Activated naive CD8-positive, alpha-beta T cell treated with anti-CD3 and anti-CD28 coated beads, Interleukin-2, amount 50 U/mL, for 16 hours (primary cell): ENCODE results near the gene TRPV6.

Experiments used
- DNase-seq: peaks from one replicate; pipeline ENCODE4 v3.0.0-alpha.2; 2020; ENCODE audit warnings: low read depth, low spot score

TRPV6 gene

GRCh38 chr7:142908290-142908689 is 22.7 kb upstream of the TRPV6 start:
- DNase-seq, result no peak

- no peak for DNase-seq
These were observed 21.1 kb upstream of the TRPV6 start for GRCh38 chr7:142906643-142907042.

DNA sequence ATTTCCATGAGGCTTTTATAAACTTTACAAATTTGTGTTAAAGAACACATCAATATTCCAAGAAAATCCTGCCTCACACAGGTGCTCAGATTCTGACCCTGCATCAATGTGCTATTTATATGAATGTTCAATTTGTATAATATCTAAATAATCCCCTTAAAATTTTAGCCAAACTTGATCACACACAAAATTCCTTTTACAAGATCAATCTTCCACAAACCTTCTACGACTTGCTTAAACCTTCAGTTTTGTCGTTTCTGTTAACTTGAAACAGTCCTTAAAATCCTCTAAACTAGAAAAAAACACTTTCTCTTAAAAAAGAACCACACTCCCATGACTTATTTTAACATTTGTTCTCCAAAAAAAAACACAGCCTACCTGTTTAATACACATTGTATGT is 20.2 kb upstream of the TRPV6 start:
- DNase-seq, result no peak

DNA sequence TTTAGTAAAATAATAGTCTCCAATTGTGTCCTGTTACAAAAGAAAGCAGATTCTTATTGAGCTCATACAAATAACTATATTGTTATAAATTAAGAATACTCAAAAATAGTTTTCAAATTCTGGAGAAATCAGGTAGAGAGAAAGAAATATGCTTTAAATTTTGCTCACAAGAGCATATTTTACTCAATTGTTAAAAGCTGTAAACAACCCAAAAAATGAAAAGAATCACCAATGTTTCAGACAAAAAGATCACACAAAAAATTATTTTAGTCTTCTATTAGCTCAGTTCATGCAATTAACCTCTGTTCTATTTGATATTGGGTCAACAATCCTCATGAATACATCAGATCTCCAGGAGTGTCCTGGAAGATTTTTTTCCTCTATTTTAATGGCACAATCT is 18.6 kb upstream of the TRPV6 start:
- no peak for DNase-seq

DNA sequence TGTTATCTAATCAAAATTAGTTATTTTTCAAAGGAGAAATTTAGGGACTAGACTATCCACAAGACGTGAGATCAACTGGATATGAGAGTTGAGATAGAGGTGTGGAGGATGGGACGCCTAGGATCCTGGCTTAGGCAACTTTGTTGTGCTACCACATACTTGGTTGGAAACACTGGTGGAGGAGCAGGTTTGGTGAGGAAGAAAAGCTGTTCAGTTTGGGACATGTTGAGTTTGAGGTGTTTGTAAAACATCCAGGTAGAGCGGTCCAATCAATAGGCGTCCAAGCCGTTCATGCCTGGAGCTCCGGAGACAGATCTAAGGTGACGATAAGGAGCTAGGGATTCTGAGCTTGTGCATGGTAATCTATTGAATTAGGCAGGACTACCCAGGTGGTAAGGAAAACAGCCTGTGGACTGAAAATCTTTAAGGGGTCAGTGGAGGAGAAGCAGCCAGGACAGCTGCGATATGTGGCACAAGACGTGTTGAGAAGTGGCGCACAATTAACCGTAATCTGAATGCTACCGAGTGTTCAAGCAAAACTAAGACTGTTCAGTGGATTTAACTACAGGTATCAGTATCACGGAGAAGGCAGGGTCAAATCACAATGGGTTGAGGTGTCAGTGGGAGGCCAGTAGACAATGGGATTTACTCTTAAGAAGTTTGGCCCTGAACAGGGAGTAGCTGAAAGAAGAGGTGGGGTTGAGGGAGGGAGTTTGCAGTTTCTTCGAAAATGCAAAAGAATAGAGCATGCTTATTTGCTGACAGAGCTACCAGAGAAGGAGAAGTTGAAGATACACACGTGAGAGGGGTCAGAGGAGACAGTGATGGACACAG is 16.1 kb upstream of the TRPV6 start:
- no peak for DNase-seq

DNA sequence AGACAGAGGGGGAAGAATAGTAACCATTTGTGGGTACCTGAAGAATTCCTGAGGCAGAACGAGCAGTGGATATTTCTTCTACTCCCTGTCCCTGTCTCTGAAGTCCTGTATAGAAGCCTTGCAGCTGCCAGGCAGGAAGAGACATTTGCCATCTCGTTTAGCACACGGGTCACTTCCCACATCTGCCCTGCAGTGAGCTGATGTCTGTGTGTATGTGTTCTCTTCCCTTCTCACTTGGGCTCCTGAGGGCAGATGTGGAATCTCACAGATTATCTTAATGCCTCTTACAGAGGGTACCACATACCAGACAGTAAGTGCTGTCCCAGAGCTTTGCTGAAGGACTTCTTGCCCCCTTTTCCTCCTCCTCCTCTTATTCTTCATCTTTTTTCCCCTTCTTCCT is 14.1 kb upstream of the TRPV6 start:
- no peak for DNase-seq

DNA sequence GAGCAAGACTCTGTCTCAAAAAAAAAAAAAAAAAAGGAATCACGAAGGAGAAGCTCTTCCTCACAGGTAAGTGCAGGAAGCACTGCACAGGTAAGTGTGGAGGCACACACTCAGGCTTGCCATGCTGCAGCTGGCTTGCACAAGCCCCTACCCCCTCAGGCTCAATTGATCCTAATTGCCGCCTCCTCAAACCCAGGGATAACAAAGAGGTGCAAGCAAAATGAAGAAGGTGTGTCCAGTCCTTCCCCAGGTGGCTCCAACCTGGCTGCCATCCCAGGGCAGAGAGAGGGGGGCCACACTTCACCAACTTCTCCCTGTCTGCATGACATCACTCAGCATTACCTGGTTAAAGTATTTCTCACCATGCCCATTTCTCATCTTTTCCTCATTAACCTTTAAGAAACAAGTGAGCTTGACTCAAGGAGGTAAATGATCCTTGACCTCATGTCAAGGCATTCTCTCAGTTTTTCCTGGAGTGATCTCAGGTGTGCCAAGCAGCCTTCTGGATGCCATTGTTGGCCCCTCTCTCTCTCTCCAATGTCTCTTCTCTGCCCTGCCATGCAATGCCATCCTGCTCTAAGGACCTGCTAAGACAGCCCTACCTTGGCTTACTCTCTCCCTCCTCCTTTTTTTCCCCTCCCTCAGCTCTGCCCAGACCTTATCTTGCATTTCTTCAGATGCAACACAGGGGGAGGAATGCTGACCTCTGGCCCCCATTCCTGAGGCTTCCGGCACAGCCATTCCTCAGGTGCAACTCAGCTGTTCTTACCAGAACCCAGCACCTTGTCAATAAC is 13.0 kb upstream of the TRPV6 start:
- no peak for DNase-seq

- DNase-seq, result no peak
These were observed 12.1 kb upstream of the TRPV6 start for GRCh38 chr7:142897691-142898090.

- DNase-seq, result no peak
These were observed 11.3 kb upstream of the TRPV6 start for GRCh38 chr7:142896741-142897379.

- DNase-seq, result no peak
These were observed 10.6 kb upstream of the TRPV6 start for GRCh38 chr7:142896151-142896550.

DNA sequence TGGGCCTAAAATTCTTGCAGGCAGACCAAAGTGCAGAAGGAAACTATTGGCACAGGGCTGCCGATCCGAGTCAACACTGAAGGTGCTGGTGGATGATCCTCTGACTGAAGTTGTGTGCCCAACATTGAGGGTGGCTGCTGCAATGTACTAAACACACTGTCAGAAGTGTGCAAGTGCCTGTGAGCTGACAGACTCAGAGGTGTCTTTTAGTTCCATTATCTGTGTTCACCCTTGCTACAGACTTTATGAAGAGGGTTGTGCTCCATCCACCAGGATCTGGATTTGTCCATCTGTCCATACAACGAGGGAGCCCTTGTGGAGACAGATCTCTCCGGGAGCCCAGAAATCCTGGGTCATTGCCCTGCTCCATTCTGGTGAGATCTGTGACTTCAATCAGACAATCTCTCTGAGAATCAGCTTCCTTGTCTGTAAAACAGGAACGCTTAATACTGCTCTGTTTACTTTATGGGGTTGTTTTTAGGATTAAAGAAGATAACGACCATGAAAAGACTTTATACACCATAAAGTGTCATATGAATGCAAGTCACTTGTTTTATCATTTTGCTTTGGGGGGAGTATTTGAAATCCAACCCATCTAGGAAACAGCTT is 9.5 kb upstream of the TRPV6 start:
- DNase-seq, result no peak

GRCh38 chr7:142894112-142894984 is 8.8 kb upstream of the TRPV6 start:
- DNase-seq, result no peak

DNA sequence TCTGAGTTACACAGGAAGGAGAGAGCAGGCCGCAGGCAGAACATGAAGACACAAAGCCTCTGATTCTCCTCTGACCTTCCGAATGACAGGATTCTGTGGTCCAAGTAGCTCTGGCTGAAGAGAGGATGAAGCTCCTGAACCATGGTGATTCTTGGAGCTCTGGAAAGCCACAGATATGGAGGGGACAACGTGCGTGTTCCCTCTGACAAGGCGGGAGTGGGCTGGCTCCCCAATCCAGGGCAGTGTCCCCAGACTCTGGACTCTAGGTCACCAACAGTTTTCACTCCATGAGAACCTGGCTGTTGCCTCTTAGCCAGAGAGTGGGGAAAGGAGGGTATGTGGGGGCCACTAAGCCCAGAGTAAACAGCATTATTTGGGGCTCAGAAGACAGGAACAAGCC is 7.4 kb upstream of the TRPV6 start:
- no peak for DNase-seq

GRCh38 chr7:142891490-142892082 is 6.0 kb upstream of the TRPV6 start:
- DNase-seq, result no peak

GRCh38 chr7:142890874-142891485 is 5.4 kb upstream of the TRPV6 start:
- DNase-seq, result no peak

DNA sequence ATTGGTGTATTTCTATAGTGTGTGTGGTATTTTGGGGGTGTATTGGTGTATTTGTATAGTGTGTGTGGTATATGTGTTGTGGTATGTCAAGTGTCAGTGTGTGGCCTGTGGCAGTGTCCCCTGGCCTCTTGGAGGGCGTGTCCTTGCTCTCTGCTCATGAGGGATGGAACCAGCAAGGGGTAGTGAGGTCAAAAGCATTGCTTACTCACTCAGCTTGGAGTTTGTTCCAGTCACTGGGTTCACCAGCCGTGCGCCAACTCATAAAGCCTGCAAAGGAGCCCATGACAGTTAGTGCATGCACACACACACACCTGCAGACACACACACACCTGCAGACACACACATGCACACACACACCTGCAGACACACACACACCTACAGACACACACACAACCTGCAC is 4.3 kb upstream of the TRPV6 start:
- DNase-seq, result no peak

GRCh38 chr7:142887282-142888015 is 1.9 kb upstream of the TRPV6 start:
- no peak for DNase-seq

DNA sequence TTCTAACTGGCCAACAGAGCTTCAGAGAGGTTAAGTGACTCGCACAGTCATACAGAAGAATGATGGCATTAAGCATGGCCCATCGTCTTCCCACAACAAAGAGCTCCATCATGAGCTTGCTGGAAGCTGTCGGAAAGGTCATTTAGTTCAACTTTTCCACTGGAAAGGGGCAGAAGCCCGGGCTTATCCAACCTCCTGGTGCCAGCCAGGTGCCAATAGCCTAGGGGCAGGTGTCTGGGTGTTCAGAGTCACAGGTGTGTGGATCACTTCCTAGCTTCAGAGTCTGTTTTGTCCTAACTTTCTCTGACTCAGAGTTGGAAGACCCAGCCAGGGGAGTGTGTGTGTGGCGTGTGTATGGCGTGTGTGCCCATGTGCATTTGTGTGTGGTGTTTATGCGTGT is 1.3 kb upstream of the TRPV6 start:
- no peak for DNase-seq

DNA sequence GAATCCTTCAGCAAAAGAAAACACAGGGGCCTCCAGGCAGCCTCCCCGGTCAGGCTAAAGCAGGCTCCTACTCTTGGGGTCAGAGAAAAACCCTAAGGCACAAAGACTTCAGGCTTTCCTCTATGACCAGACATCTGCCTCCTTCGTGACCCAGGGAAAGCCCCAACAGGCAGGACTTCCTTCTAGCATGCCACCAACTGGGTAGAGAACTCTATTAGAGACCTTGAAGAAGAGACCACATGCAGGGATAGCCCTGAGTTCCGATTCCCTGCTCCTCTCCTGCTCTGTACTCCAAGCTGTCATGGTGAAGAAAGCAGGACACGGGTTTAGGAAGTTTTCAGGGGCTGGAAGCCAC is 1.3 kb downstream of the TRPV6 start:
- DNase-seq, result no peak
